Uterus (tissue), 4 donors: Measurements from ENCODE around the gene DNAH17. TPM values are rescaled to one million over a fixed set of nuclear protein-coding genes. Genes with fewer than 3 reads are reported as not detected.

Experiments
- DNase-seq, 2 donors: peaks; one replicate each; pipeline ENCODE4 v3.0.0-alpha.2; 2019 to 2020
- H3K27ac ChIP-seq, 2 donors: fragments of 200-600 bp; sonication (generic); 1 replicate in 1 of 2; 2 replicates in 1 of 2; pipeline ENCODE4 v1.5.1; 2016 to 2018
- H3K27me3 ChIP-seq, 2 donors: fragments of 200-600 bp; sonication (generic); one replicate each; pipeline ENCODE4 v1.5.1; 2018 to 2019; ENCODE audit warnings: control low read depth in 1 of 2
- H3K36me3 ChIP-seq, 2 donors: fragments of 200-600 bp; sonication (generic); one replicate each; pipeline ENCODE4 v1.5.1; 2019; ENCODE audit warnings: control low read depth in 1 of 2
- H3K4me1 ChIP-seq, 2 donors: fragments of 200-600 bp; sonication (generic); one replicate each; pipeline ENCODE4 v1.5.1; 2018 to 2019; ENCODE audit warnings: control low read depth in 1 of 2
- H3K4me3 ChIP-seq, 2 donors: fragments of 200-600 bp; sonication (generic); 1 replicate in 1 of 2; 2 replicates in 1 of 2; pipeline ENCODE4 v1.5.1; 2018 to 2019; ENCODE audit warnings: mild to moderate bottlenecking in 1 of 2
- H3K9me3 ChIP-seq, 2 donors: fragments of 200-600 bp; sonication (generic); one replicate each; pipeline ENCODE4 v1.5.1; 2019; ENCODE audit warnings: control low read depth in 1 of 2
- POLR2A ChIP-seq, 2 donors: fragments of 450-650 bp; IDR thresholded peaks; one replicate each; pipeline ENCODE4 v1.6.1; 2016; ENCODE audit warnings: antibody characterized with exemption in 2 of 2, mild to moderate bottlenecking in 1 of 2, moderate library complexity in 1 of 2
- intact Hi-C: fragments of 100-400 bp; cut with DNase I; formaldehyde crosslinking; loops from one replicate; pipeline ENCODE4 v1.15.1; 2023; ENCODE audit warnings: low total_unique reads
- total RNA-seq, 4 donors: library from RNA; depleted of rRNA in 3 of 4; stranded (reverse); fragments of >200 nt in 3 of 4; gene quantifications; one replicate each; pipeline versions ENCODE4 v1.1.0 to v1.2.4, GENCODE V29; 2014 to 2023
- TF ChIP-seq, protein P1 (sequence below), 4 experiments: fragments of 200-600 bp in 2 of 4; fragments of 450-650 bp in 2 of 4; sonication (generic) in 2 of 4; IDR thresholded peaks; one replicate each; pipeline ENCODE4 v1.5.1; 2016 to 2019; ENCODE audit warnings: antibody characterized with exemption in 4 of 4, mild to moderate bottlenecking in 2 of 4, moderate library complexity in 1 of 4
- donor health status: DM: yes; HTN: yes; CAD: no.

Gene DNAH17
- total RNA-seq, 4 donors from 2014 or later, result 0.03 to 1.1 TPM; not detected in 2

DNA sequence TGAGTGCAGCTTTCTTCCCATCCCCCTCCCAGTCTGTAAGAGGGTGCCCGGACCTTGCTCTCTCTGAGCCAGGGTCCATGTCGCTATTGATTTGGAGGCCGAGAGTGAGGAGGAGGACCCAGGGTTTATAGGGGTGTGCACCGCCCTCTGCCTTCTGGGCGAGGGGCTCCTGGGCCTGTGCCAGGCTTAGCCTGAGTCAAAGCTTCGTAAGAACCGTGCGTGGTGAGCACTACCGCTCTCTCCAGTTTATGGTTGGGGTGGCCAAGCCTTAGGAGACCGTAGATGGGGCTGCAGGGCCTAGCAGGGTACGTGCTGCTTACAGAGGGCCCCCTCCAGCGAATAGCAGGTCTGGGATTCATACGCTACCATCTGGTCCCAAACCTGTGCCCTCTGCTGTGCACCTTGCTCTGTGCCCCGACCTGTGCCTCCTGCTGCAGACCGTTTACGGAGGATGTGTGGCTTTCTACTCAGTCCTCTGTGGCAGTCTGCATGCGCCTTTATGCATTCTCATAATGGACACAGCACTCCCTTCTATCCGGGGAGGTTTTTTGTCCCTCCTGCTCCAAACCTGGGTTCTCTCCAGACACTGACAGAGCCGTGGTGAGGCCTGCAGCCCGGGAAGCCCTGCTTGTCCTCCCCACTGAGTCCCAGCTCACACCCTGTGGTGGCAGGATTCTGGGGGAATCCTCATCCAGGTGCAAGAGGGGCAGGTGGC is 144.0 kb downstream of the DNAH17 start:
- TF ChIP-seq POLR2A (IDR thresholded peaks at IDR 0.05), result no peak
- TF ChIP-seq, protein P1, sequence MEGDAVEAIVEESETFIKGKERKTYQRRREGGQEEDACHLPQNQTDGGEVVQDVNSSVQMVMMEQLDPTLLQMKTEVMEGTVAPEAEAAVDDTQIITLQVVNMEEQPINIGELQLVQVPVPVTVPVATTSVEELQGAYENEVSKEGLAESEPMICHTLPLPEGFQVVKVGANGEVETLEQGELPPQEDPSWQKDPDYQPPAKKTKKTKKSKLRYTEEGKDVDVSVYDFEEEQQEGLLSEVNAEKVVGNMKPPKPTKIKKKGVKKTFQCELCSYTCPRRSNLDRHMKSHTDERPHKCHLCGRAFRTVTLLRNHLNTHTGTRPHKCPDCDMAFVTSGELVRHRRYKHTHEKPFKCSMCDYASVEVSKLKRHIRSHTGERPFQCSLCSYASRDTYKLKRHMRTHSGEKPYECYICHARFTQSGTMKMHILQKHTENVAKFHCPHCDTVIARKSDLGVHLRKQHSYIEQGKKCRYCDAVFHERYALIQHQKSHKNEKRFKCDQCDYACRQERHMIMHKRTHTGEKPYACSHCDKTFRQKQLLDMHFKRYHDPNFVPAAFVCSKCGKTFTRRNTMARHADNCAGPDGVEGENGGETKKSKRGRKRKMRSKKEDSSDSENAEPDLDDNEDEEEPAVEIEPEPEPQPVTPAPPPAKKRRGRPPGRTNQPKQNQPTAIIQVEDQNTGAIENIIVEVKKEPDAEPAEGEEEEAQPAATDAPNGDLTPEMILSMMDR (IDR thresholded peaks at IDR 0.05), result no peak
- no peaks in the 10 kb centered on the region for H3K36me3 ChIP-seq

GRCh38 chr17:78432226-78433012 is 144.8 kb downstream of the DNAH17 start:
- H3K27me3 ChIP-seq, result peaks cover 0 to 1% of the 10 kb centered on the region in 2 donors
- intact Hi-C loops, result no loop called here
- H3K4me1 ChIP-seq, result no peaks in the 10 kb centered on the region
- no peaks in the 10 kb centered on the region for H3K9me3 ChIP-seq
- TF ChIP-seq POLR2A (IDR thresholded peaks at IDR 0.05), result no peak
- TF ChIP-seq, protein P1 (IDR thresholded peaks at IDR 0.05), result no peak
- H3K36me3 ChIP-seq, result no peaks in the 10 kb centered on the region
- no peak overlapping the region for H3K27ac ChIP-seq
- no peak overlapping the region for H3K4me3 ChIP-seq
- DNase-seq, result no peak

More for the DNA sequence above, 144.0 kb downstream of the DNAH17 start:
- no peaks in the 10 kb centered on the region for H3K4me1 ChIP-seq
- peaks cover 0 to 4% of the 10 kb centered on the region in 2 donors for H3K27me3 ChIP-seq
- H3K9me3 ChIP-seq, result no peaks in the 10 kb centered on the region
- no peak for DNase-seq
- H3K4me3 ChIP-seq, result no peak overlapping the region
- intact Hi-C loops, result no loop called here
- no peak overlapping the region for H3K27ac ChIP-seq

DNA sequence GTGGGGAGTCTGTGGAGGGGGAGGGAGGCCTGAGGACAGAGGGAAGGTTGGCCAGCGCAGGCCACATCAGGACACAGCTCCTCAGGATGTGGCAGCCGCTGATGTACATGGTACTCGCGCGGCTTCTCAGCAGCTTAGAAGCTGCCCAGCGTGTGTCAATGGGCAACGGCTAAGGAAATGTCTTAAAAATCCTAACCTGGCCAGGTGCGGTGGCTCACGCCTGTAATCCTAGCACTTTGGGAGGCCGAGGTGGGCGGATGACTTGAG is 145.6 kb downstream of the DNAH17 start:
- Histone ChIP-seq H3K4me1 (no peaks in the 10 kb centered on the region), H3K27me3 (no peaks in the 10 kb centered on the region), H3K36me3 (no peaks in the 10 kb centered on the region), H3K9me3 (no peaks in the 10 kb centered on the region), H3K4me3 (no peak overlapping the region), H3K27ac (no peak overlapping the region)
- no peak for DNase-seq
- no peak for TF ChIP-seq POLR2A (IDR thresholded peaks at IDR 0.05)
- TF ChIP-seq, protein P1 (IDR thresholded peaks at IDR 0.05), result no peak
- intact Hi-C loops, result no loop called here

DNA sequence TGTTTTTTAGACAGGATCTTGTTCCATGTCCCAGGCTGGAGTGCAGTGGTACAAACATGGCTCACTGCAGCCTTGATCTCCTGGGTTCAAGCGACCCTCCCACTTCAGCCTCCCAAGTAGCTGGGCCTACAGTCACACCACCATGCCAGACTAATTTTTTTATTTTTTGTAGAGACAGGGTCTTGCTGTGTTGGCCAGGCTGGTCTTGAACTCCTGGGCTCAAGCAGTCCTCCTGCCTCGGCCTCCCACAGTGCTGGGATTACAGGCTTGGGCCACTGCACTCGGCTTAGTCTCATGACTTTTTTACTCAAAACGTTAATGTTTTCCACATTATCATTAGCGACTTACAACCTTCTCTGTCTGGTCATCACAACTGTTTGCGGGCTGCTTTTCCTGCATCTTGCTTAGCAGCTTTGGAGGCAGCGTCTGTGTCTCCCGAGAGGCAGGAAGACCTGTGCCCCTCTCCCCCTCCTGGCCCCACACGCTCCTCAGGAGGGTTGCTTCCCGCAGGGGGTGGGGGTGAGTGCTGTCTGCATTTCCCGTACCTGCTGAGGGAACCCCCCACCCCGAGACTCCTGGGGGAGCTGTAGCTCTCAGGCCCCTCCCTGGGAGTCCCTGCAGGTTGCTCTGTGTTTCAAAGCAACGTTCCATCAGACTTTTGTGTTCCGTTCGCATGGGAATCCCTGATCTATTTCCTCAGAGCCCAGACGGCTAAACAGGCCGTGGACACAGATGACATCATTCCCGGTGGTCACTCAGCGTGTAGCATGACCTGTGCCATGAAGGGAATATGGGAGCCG is 146.1 kb downstream of the DNAH17 start:
- Histone ChIP-seq H3K4me1 (no peaks in the 10 kb centered on the region), H3K27me3 (no peaks in the 10 kb centered on the region), H3K36me3 (no peaks in the 10 kb centered on the region), H3K9me3 (no peaks in the 10 kb centered on the region), H3K4me3 (no peak overlapping the region), H3K27ac (no peak overlapping the region)
- no peak for DNase-seq
- intact Hi-C loops, result no loop called here
- TF ChIP-seq, protein P1 (IDR thresholded peaks at IDR 0.05), result no peak
- no peak for TF ChIP-seq POLR2A (IDR thresholded peaks at IDR 0.05)
